GM13977 (cell line): ENCODE results near the gene GNAI1.

ENCODE experiments used
- DNase-seq: peaks from one replicate; pipeline ENCODE4 v3.0.0; 2012; ENCODE audit warnings: low spot score
- CTCF ChIP-seq: IDR thresholded peaks from 2 replicates; pipeline ENCODE4 v1.5.1; 2012; ENCODE audit warnings: mild to moderate bottlenecking, control low read depth; ENCODE audit not compliant: insufficient read depth; ENCODE audit errors: extremely low read depth, missing control alignments
- in situ Hi-C: fragments of 300-500 bp; cut with MboI; formaldehyde crosslinking; loops from one replicate; pipeline ENCODE4 v1.12.0; 2022; ENCODE audit warnings: low sequenced_read_pairs, low pct_unique_long_range_greater_than_20kb, mixed read lengths, inconsistent platforms; ENCODE audit not compliant: unreplicated experiment

The GNAI1 gene

GRCh38 chr7:80257756-80258155, 123.1 kb downstream of the GNAI1 start:
- in situ Hi-C loops: no loop called here
- DNase-seq: no peak
- TF ChIP-seq CTCF: no peak

- in situ Hi-C loops: no loop called here
- no peak for TF ChIP-seq CTCF
- no peak for DNase-seq
These were observed 126.0 kb downstream of the GNAI1 start for GRCh38 chr7:80260606-80261005.

- no peak for DNase-seq
- TF ChIP-seq CTCF: no peak
- in situ Hi-C loops: no loop called here
These were observed 128.7 kb downstream of the GNAI1 start for GRCh38 chr7:80263333-80263732.

GRCh38 chr7:80263821-80264220, 129.2 kb downstream of the GNAI1 start:
- TF ChIP-seq CTCF: no peak
- no peak for DNase-seq
- in situ Hi-C loops: no loop called here

- no peak for TF ChIP-seq CTCF
- no peak for DNase-seq
- in situ Hi-C loops: no loop called here
These were observed 130.3 kb downstream of the GNAI1 start for GRCh38 chr7:80264769-80265495.

GRCh38 chr7:80272560-80273239, 138.1 kb downstream of the GNAI1 start:
- in situ Hi-C loops: no loop called here
- no peak for DNase-seq
- no peak for TF ChIP-seq CTCF
